Muscle of arm (tissue), 14 donors: Measurements from ENCODE around the gene COPS4. TPM values are rescaled to one million over a fixed set of nuclear protein-coding genes. Genes with fewer than 3 reads are reported as not detected.
"Not testable (repeated sequence)": the region's sequence is repeated elsewhere in the genome, so short reads cannot be mapped to it uniquely, and the experiment has no call there.

Experiments
- DNase-seq: peaks from one replicate; pipeline ENCODE4 v3.0.0-alpha.2; 2013
- long read RNA-seq, 11 donors: transcript quantifications; one replicate each; lab custom pipeline, GENCODE V29; 2026
- polyA plus RNA-seq, 12 donors: library from polyadenylated mRNA; unstranded; fragments of 120-200 nt; gene quantifications; one replicate each; pipeline ENCODE4 v1.2.1, GENCODE V29; 2013; ENCODE audit not compliant: insufficient read length in 12 of 12

Gene COPS4
- polyA plus RNA-seq = 10 to 100 TPM in 11 of 12 donors, not detected in 1; 43.7 to 81.0 (median 67.4) TPM
- long read RNA-seq, donor 1, transcript COPS4-201 (10 exons, 1,744 nt) = major isoform, 21 of 26 reads
- long read RNA-seq, donor 1, partial matches to known transcripts = 0 of 26 reads
- long read RNA-seq, donor 1, other reads (novel, unspliced or antisense) = 0 of 26 reads
- long read RNA-seq, donor 2, transcript COPS4-201 (10 exons, 1,744 nt) = major isoform, 41 of 43 reads
- long read RNA-seq, donor 2, partial matches to known transcripts = 0 of 43 reads
- long read RNA-seq, donor 2, other reads (novel, unspliced or antisense) = 0 of 43 reads
- long read RNA-seq, donor 3, transcript COPS4-201 (10 exons, 1,744 nt) = major isoform, 11 of 13 reads
- long read RNA-seq, donor 3, partial matches to known transcripts = 0 of 13 reads
- long read RNA-seq, donor 3, other reads (novel, unspliced or antisense) = 0 of 13 reads
- long read RNA-seq, donor 4, transcript COPS4-201 (10 exons, 1,744 nt) = major isoform, 10 of 15 reads
- long read RNA-seq, donor 4, partial matches to known transcripts = 0 of 15 reads
- long read RNA-seq, donor 4, other reads (novel, unspliced or antisense) = 0 of 15 reads
- long read RNA-seq, donor 5, transcript COPS4-209 (11 exons, 1,695 nt) = minor isoform, 6 of 73 reads
- long read RNA-seq, donor 5, transcript COPS4-201 (10 exons, 1,744 nt) = major isoform, 59 of 73 reads
- long read RNA-seq, donor 5, partial matches to known transcripts = 5 of 73 reads
- long read RNA-seq, donor 5, other reads (novel, unspliced or antisense) = 0 of 73 reads
- long read RNA-seq, donor 6, transcript COPS4-201 (10 exons, 1,744 nt) = major isoform, 19 of 24 reads
- long read RNA-seq, donor 6, partial matches to known transcripts = 0 of 24 reads
- long read RNA-seq, donor 6, other reads (novel, unspliced or antisense) = 0 of 24 reads
- long read RNA-seq, donor 7, transcript COPS4-201 (10 exons, 1,744 nt) = major isoform, 14 of 14 reads
- long read RNA-seq, donor 7, partial matches to known transcripts = 0 of 14 reads
- long read RNA-seq, donor 7, other reads (novel, unspliced or antisense) = 0 of 14 reads
- long read RNA-seq, donor 8, transcript COPS4-201 (10 exons, 1,744 nt) = major isoform, 37 of 44 reads
- long read RNA-seq, donor 8, partial matches to known transcripts = 0 of 44 reads
- long read RNA-seq, donor 8, other reads (novel, unspliced or antisense) = 0 of 44 reads
- long read RNA-seq, donor 9, transcript COPS4-201 (10 exons, 1,744 nt) = major isoform, 21 of 26 reads
- long read RNA-seq, donor 9, partial matches to known transcripts = 5 of 26 reads
- long read RNA-seq, donor 9, other reads (novel, unspliced or antisense) = 0 of 26 reads
- long read RNA-seq, donor 10, transcript COPS4-201 (10 exons, 1,744 nt) = major isoform, 31 of 36 reads
- long read RNA-seq, donor 10, partial matches to known transcripts = 0 of 36 reads
- long read RNA-seq, donor 10, other reads (novel, unspliced or antisense) = 0 of 36 reads
- long read RNA-seq, donor 11, transcript COPS4-201 (10 exons, 1,744 nt) = major isoform, 30 of 36 reads
- long read RNA-seq, donor 11, transcript COPS4-209 (11 exons, 1,695 nt) = minor isoform, 5 of 36 reads
- long read RNA-seq, donor 11, partial matches to known transcripts = 0 of 36 reads
- long read RNA-seq, donor 11, other reads (novel, unspliced or antisense) = 0 of 36 reads

DNA sequence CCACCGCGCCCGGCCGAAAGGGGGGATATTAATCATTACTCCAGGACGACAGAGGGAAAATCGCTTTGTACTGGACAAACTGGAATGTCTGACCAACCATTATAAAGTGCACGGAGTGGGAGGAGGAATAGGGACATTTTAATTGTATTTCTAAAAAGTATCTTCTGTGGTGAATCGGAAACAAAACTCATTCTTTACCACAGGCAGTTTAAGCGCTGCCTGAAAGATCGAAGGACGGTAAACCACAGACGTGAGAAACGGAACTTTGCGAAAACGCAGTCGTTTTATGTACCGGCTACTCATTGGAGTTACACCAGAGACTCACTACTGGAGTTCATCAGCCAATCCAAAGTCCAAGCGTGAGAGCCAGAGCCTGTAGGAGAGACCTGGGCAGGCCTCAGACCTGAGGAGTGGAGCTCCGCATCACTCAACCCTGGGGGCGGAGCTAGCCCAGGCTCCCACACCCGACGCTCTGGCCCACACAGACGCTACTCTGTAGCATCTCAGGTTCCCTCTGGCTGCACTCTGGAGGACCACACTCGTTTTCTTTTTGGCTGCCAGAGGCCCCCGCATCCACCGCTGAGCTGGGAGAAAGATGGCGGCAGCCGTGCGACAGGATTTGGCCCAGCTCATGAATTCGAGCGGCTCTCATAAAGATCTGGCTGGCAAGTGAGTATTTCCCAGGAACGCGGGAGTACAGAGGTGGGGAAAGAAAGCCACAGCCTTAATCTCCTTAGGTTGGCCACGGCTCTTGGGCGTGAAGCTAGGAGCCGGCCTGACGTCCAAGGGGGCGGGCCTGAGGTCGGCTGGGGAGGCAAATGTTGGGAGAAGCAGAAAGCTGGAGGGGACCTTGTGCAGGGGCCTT lies at the start of gene COPS4:
Gene COPS4, plus strand, starts transcription at position 554 of the 865 bp plus-strand sequence. Its CDS starts 42 bp downstream, at position 596.
- peak; percentile 99 for DNase-seq

DNA sequence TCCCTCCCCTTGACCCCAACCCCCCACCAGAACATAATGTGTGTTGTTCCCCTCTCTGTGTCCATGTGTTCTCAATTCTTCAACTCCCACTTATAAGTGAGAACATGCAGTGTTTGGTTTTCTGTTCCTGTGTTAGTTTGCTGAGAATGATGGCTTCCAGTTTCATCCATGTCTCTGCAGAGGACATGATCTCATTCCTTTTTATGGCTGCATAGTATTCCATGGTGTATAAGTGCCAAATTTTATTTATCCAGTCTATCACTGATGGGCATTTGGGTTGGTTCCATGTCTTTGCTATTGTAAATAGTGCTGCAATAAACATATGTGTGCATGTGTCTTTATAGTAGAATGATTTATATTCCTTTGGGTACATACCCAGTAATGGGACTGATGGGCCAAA lies 47.5 kb upstream of the COPS4 start:
- DNase-seq = not testable (repeated sequence)

DNA sequence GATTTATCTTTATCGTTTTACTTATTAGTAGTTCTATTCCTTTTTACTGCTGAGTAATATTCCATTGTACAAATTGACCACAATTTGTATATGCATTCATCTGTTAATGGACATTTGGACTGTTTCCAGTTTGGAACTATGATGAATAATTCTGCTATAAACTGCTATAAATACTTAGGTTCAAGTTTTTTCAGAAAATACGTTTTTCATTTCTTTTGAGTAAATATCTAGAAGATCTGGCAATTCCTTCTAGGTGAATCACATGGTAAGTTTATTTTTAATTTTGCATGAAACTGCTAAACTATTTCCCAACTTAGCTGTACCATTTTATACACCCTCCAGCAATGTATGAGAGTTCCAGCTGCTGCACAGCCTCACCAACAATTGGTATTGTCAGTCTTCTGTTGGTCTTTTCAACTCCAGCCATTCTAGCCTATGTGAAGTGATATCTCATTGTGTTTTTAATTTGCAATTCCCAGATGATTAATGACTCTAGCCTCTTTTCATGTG lies 46.6 kb upstream of the COPS4 start:
- DNase-seq = no peak

DNA sequence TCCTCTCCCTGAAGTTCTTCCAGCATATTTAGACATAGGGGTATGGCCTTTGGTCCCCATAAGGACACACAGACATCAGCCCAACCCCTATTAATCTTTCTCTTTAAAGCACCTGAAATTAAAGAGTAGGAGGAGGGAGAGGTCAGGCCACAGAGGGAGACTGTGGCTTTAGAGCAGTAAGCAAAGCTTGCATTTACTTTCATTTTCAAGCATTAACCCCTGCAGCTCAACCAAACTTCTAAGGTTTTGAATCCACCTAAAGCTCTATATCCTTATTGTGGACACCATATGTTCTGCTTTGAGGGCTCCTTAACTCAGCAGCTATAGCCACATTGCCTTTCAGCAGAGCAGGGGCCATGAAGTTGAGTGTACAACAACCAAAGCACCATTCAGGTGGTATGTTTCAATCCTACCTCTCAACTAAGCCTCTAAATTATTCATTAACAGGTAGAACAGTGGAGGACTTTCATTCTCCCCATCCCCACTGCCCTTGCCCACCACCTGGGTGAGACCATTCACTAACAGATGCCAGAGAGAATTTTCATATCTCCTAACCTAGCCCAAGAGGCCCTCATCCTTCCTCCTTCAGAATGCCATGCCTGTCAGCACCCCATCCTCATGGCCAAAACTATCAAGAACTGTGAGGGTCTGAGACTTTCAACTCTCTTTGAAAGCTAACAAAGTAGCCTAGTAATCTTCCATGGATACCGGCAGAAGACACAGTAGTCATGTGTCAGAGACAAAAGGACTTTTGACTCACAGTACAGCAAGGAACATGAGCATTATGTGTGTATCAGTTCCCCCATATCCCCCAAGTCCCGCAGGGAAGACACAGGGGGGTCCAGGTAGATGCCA lies 45.2 kb upstream of the COPS4 start:
- no peak for DNase-seq

DNA sequence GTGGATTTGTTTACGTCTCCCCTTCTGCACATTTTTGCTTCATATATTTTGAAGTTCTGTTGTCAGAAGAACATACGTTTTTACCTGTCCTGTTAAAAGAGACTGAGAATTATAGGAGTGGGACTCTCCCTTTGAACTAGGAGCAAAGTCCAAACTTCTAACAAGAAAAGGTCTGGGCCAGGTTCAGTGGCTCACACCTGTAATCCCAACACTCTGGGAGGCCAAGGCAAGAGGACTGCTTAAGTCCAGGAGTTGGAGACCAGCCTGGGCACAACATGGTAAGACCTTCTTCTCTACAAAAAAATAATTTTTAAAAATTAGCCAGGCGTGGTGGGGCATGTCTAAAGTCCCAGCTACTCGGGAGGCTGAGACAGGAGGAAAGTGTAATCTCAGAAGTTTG lies 40.1 kb upstream of the COPS4 start:
- DNase-seq = no peak

DNA sequence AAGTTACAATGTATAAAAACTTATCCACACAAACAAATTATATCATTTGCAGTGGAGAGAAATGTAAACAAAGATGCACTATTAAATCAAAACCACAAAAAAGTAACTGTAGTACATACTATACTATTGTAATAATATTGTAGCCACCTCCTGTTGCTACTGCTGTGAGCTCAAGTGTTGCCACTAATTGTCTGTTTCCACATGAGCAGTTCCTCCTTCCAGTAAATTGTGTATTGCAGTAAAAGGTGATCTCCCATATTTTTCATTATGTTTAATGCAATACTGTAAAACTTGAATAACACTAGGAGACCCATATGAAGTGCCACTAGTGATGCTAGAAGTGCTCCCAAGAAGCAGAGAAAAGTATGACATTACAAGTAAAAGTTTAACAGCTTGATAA lies 36.1 kb upstream of the COPS4 start:
- DNase-seq = no peak

DNA sequence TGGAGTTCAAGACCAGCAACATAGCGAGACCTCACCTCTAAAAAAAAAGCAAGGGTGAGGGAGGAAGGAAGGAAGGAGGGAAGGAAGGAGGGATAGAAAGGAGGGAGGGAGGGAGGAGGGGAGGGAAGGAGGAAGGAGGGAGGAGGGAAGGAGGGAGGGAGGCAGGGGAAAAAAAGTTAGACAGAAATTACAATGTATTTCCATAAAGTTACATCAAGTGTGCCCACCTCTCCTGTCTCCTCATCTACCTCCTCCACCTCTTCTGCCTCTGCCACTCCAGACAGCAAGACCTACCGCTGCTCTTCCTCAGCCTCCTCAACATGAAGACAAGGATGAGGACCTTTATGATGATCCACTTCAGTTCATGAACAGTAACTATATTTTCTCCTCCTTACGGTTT lies 32.7 kb upstream of the COPS4 start:
- DNase-seq = no peak

DNA sequence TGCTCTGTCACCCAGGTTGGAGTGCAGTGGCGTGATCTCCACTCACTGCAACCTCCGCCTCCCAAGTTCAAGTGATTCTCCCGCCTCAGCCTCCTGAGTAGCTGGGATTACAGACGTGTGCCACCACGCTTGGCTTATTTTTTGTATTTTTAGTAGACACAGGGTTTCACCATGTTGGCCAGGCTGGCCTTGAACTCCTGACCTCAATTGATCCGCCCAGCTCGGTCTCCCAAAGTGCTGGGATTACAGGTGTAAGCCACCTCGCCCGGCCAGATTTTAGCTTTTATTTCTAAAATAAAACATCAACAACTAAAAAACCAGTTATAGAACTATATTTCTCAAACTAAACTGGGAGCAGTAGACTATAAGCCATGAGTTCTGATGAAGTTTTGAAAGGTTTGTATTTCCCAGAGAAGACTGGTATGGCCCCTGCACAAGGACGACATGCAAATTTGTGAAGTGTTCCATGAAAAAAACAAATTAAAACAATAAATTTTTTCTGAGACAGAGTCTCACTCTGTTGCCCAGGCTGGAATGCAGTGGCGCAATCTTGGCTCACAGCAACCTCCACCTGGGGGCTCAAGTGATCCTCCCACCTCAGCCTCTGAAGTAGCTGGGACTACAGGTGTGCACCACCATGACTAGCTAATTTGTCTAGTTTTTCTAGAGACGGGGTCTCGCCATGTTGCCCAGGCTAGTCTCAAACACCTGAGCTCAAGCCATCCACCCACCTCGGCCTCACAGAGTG lies 31.8 kb upstream of the COPS4 start:
- DNase-seq = not testable (repeated sequence)

DNA sequence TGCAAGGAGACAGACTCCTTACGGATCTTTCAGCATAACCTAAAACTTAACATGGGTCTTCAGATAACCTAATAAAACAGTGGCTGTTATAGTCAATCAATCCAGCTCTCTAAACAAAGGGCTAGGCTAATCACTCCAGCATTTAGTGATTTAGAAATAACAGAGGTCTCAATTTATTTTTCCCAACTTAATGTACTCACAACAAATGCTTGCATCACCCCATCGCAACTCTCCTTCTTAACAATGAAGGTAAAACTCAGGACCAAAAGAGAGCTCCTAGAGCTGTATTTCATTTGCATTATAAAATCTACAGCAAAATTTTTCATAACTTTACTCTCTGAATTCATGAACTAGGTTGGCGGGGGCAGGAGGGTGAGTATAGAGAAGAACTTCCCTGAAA lies 25.5 kb upstream of the COPS4 start:
- no peak for DNase-seq

DNA sequence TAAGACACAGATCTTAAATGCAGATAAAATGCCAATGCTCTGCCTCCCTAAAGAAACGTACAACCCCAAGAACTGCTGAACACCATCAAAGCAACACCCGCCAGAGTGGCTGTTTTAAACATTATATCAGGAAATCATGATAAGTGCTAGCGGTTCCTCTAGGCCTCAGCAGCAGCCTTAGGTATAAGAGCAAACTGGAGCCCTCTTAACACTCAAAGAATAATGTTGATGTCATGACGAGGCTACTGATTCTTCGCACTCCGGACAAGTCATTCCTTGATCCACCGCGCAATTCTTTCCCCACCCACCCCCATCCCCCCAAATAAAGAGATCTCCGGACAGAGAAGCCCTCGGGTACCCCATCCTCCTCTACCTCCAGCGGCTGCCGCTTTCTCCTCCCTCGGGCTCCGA lies 24.9 kb upstream of the COPS4 start:
- no peak for DNase-seq

DNA sequence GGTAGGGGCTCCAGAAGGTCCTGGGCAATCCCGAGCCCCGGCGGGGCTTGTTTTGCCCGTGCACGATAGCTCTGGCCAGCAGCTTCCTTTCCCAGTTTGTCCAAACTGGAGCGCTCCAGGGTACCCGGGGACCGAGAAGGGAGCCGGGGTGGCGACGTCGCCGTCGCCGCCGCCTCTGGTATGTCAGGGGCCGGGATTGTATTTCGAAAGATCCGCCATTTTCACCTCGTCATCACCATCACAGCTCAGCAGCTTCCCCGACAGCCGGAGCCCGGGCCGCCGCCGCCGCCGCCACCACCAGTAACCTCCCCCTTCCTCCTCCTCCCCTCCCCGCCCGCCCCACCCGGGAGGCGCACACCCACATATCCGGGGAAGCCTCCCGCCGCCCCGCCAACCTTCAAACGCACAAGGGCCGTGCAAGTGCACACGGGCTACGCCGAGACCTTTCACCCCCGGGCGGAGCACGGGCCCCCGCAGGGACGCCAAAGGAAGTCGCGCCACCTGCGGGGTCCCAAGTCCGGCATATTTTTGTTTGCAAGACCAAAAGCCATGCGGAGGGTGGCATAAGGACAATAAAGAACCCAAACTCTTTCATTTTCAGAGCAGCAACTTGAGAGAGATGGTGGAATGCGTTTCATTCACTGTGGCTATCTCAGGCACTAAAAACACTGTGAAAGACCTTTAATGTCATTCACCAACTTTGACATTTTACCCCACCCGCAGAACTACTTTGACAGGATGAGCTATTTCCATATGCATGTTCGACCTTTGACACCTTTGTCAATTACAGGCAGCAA lies 24.3 kb upstream of the COPS4 start, which contains the start of gene LIN54:
Gene LIN54, minus strand, starts transcription at position 302 of the 797 bp plus-strand sequence. CDS start 25,979 bp downstream, outside the sequence.
- DNase-seq = peak; percentile 51

DNA sequence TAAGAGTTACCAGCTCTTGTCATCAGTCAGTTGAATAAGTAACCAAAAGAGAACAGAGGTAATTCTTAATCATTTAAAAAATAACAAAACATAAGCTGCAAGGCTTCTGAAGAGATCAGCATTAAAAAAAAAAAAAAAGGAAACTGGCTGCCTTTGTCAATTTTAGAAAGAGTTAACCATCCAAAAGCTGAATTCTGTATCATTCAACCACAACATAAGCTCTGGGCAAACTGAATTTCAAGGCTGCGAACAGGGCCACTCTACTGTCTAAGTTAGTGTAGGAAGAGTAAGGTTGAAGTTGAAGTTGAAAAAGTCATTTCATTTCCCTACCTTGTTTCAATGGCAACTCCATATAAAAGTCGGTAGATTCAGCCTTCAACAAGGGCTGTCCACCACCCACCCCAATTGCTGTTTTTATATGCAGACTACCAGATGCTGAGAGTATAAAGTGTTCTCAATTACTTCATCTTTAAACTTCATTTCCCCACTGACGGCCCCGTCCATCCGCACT lies 23.2 kb upstream of the COPS4 start:
- DNase-seq = peak; percentile 5

DNA sequence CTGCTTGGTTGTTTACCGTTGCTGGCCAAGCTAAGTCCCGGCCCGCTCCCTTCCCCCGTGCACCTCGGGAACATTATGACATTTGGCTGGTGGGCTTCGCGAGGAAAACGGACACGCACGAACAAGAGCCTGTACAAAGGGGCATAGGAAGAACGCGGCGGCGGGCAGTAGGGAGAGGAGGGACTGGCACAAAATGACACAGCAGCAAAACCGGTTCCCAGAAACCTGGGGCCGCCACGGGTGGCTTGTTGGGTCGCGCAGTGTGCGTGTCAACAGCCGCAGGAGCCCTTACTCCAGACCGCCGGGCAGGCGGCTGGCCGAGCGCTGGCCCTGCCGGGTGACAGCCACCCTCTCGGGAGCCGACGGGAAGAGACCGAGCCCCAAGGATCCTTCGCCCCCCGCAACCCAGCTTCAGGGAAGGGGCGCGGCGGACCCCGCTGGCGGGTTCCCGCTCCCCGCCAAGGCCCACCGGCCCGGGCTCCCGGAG lies 22.7 kb upstream of the COPS4 start:
- peak; percentile 24 for DNase-seq

DNA sequence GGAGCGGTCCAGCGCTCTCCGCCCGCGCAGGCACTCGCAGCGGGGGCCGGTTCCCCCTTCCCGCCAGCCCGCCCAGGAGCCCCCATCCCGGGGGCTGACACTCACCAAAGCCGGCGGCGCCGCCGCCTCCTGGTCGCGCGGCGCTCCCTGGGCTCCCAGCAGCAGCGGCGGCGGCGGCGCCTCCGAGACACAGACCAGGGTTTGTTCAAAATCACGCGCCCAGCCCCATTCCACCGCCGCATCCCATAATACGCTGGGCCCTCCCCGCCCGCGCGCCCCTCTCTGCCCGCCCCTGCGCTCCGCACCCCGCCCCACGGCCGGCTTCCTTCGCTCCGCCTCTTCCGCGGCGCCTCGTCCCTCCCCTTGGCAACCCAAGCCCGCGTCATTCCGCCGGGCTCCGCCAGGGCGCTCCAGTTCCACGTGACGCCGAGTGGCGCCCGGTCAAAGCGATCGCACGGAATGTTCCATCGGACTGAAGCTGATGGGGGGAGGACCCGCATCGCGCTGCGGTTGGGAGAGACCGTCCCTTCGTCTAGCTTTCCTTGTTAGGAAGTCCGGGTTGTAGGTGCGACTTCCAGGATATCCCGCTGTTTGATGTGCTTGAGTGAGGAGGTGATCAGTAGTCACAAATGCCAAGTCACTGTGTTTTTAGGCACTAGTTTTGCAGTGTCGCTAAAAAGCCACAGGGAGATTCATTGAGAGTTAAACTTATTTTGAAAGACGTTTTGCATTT lies 22.1 kb upstream of the COPS4 start:
- peak; percentile 99 for DNase-seq

DNA sequence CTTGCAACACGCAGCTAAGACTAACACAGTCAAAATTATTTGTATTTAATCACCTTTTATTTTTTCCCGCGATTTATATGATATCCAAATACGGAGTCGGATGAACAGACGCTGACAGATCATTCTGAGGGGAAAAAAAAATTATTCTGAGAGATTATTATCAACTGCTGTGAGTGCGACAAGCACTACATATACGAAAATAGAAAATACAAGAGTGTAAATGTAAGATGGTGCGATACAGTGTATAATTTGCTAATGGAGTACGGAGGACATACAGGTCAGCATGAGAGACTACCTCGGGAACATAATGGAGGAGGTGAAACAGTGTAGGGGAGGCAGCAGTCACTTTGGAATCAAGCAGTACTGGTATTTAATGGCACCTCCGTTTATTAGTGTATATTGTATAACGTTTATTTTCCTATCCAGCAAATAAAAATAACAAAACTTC lies 21.5 kb upstream of the COPS4 start:
- DNase-seq = no peak

DNA sequence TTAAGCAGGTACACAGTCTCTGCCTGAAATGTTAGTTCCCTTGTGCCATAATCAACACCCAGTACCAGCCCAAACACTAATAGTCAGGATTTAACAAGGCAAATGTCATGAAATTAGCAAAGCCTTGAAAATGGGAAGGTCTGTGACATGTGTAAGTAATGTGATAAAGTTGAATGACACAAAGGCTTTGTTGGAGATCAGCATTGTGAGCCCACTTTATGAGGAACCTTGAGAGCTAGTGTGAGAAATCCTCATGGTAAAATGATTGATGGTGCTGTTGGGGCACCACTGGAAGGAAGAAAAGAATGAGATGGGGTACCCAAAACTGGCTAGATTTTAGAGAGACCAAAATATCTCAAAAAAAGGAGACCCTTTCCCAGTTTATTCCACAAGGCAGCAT lies 21.1 kb upstream of the COPS4 start:
- no peak for DNase-seq
